Measurements from ENCODE around the gene RBM5.

The RBM5 gene

DNA sequence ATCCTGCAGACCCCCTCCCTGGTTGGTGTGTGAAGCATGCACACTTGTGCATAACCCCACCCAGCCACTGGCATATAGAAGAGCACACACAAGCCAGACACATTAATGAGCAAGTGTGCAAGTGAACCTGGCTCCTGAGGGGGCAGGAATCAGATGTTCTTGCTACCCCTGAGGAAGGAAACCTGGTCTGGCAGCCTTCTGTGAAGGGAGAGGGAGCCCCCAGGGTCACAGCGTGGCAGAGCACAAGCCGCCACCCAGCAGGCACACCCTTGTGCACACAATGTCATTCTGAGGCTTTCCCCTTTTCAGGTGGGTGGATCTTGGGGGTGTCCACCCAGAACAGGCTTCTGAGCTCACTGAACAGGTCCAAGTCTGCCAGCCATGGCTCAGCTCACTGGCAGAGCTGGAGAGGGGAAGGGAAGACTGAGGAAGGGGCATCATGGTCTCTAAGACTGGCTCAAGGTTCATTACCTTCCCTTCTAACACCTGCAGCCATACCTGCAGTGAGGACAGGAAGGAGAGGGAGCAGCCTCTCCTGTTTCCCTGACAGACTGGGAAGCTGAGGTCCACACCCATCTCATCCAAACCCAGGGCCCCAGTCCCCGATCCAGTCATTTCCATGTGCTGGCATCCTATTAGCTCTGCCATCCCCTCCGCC is 34.8 kb downstream of the RBM5 start:
- no peaks in the 10 kb centered on the region for H3K79me2 ChIP-seq (ENCODE audit: control insufficient read depth, insufficient read depth, low read length, poor library complexity)
- H4K91ac ChIP-seq (ENCODE audit: low read depth, low read length) = no peak overlapping the region
- H3K18ac ChIP-seq (ENCODE audit: low read length) = no peak overlapping the region
- H3K4me1 ChIP-seq (ENCODE audit: control insufficient read depth in 1 of 2, insufficient read depth in 2 of 2, low read length in 2 of 2) = peaks cover 22 to 29% of the 10 kb centered on the region in 2 experiments
- H4K12ac ChIP-seq (ENCODE audit: low read depth, low read length) = no peak overlapping the region
- H2BK120ac ChIP-seq (ENCODE audit: insufficient read depth, low read length, poor library complexity) = no peak overlapping the region
- H3K36me3 ChIP-seq (ENCODE audit: control insufficient read depth in 1 of 2, insufficient read depth in 2 of 2, low read length in 2 of 2) = peaks cover 16 to 30% of the 10 kb centered on the region in 2 experiments
- no peak overlapping the region for H3K4ac ChIP-seq (ENCODE audit: low read depth, low read length)
- H3K23ac ChIP-seq (ENCODE audit: low read length) = no peak overlapping the region
- H3K79me1 ChIP-seq (ENCODE audit: low read length) = peaks cover 12% of the 10 kb centered on the region
- H2AK5ac ChIP-seq (ENCODE audit: low read length) = peak overlapping the region; percentile 34
- no peak overlapping the region for H2BK12ac ChIP-seq (ENCODE audit: low read length)
- no peak overlapping the region for H2AFZ ChIP-seq (ENCODE audit: insufficient read depth, low read length, poor library complexity)
- H4K8ac ChIP-seq (ENCODE audit: low read depth, low read length) = no peak overlapping the region
- H3K9me3 ChIP-seq (ENCODE audit: insufficient read depth, low read depth, low read length) = peaks cover 2% of the 10 kb centered on the region
- H3K4me3 ChIP-seq (ENCODE audit: low read depth, low read length) = no peak overlapping the region
- no peak for DNase-seq
- H3K27ac ChIP-seq (ENCODE audit: low read depth, low read length) = no peak overlapping the region
- H3K4me2 ChIP-seq (ENCODE audit: low read length) = no peak overlapping the region
- H2BK5ac ChIP-seq (ENCODE audit: low read depth, low read length, poor library complexity) = no peak overlapping the region
- no peaks in the 10 kb centered on the region for H3K27me3 ChIP-seq (ENCODE audit: insufficient read depth, low read length)
- WGBS (ENCODE audit: extremely low coverage, insufficient coverage, insufficient read length) = no CpG with 5 or more reads among the region's 4 CpGs
- H3K9ac ChIP-seq (ENCODE audit: low read length) = no peak overlapping the region
- no peak overlapping the region for H3K14ac ChIP-seq (ENCODE audit: low read length)

DNA sequence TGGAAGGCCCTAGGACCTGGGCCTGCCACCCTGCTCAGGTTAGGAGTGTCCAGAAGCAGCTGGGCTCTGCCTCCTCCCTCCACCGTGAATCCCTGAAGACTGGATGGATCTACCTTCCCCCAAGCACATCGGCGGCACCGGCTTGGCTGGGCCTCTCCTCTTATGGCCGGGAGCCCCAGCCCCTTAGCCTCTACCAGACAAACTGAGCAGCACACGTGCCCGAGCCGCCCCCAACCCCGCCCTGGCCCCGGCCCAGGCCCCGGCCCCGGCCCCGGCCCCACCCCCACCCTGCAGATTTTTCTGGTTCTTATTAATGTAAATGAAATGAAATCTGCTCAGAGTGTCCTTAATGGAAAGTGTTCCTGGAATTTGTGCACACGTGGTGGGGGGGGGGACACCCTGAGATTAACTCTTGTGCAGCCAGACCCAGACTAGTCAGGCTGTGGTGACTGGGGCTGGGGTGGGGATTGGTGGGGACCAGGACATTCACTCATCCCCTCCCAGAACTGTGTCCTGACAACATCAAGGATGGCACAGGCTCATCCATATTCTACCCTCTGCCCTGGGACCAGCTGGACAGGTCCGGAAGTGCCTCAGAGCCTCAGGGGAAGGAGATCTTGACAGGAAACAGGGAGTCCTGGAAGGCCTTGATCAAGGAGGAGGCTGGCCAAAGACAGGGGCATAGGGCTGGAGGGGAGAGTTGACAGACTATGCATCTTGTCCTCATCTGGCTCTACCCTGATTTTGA is 35.5 kb downstream of the RBM5 start:
- no peak overlapping the region for H4K12ac ChIP-seq (ENCODE audit: low read depth, low read length)
- H3K27me3 ChIP-seq (ENCODE audit: insufficient read depth, low read length) = no peaks in the 10 kb centered on the region
- H2BK120ac ChIP-seq (ENCODE audit: insufficient read depth, low read length, poor library complexity) = no peak overlapping the region
- H2AFZ ChIP-seq (ENCODE audit: insufficient read depth, low read length, poor library complexity) = no peak overlapping the region
- H3K4me3 ChIP-seq (ENCODE audit: low read depth, low read length) = no peak overlapping the region
- peaks cover 22 to 29% of the 10 kb centered on the region in 2 experiments for H3K4me1 ChIP-seq (ENCODE audit: control insufficient read depth in 1 of 2, insufficient read depth in 2 of 2, low read length in 2 of 2)
- no peak for DNase-seq
- H3K23ac ChIP-seq (ENCODE audit: low read length) = no peak overlapping the region
- no peak overlapping the region for H3K4ac ChIP-seq (ENCODE audit: low read depth, low read length)
- H2AK5ac ChIP-seq (ENCODE audit: low read length) = peak overlapping the region; percentile 34
- no peaks in the 10 kb centered on the region for H3K79me2 ChIP-seq (ENCODE audit: control insufficient read depth, insufficient read depth, low read length, poor library complexity)
- no peak overlapping the region for H4K8ac ChIP-seq (ENCODE audit: low read depth, low read length)
- H3K27ac ChIP-seq (ENCODE audit: low read depth, low read length) = no peak overlapping the region
- no CpG with 5 or more reads among the region's 15 CpGs for WGBS (ENCODE audit: extremely low coverage, insufficient coverage, insufficient read length)
- peaks cover 2% of the 10 kb centered on the region for H3K9me3 ChIP-seq (ENCODE audit: insufficient read depth, low read depth, low read length)
- H4K91ac ChIP-seq (ENCODE audit: low read depth, low read length) = peak overlapping the region; percentile 40
- no peak overlapping the region for H3K18ac ChIP-seq (ENCODE audit: low read length)
- peak overlapping the region; percentile 20 for H3K4me2 ChIP-seq (ENCODE audit: low read length)
- H3K9ac ChIP-seq (ENCODE audit: low read length) = no peak overlapping the region
- peaks cover 14 to 23% of the 10 kb centered on the region in 2 experiments for H3K36me3 ChIP-seq (ENCODE audit: control insufficient read depth in 1 of 2, insufficient read depth in 2 of 2, low read length in 2 of 2)
- no peak overlapping the region for H3K14ac ChIP-seq (ENCODE audit: low read length)
- peaks cover 12% of the 10 kb centered on the region for H3K79me1 ChIP-seq (ENCODE audit: low read length)
- H2BK12ac ChIP-seq (ENCODE audit: low read length) = no peak overlapping the region
- no peak overlapping the region for H2BK5ac ChIP-seq (ENCODE audit: low read depth, low read length, poor library complexity)

DNA sequence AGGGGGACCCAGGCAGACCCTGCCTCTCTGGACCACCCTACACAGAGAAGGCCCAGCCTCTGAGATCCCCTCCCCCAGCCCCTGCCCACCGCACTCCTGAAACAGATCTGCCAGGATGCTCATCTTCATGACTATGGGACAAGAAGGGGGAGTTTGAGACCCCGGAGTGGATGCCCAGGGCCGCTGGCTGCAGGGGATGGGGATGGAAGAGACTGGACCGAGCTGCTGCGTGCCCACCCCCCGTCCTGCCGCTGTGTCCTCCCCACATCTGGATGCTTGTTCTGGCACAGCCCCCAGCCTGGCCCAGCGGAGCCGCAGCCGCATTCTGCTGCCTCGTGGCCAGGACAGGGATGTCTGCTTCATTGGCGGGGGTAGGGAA is 36.1 kb downstream of the RBM5 start:
- no peak overlapping the region for H4K12ac ChIP-seq (ENCODE audit: low read depth, low read length)
- no CpG with 5 or more reads among the region's 12 CpGs for WGBS (ENCODE audit: extremely low coverage, insufficient coverage, insufficient read length)
- no peak for DNase-seq
- H3K23ac ChIP-seq (ENCODE audit: low read length) = no peak overlapping the region
- H3K27ac ChIP-seq (ENCODE audit: low read depth, low read length) = no peak overlapping the region
- H3K4ac ChIP-seq (ENCODE audit: low read depth, low read length) = no peak overlapping the region
- peaks cover 12% of the 10 kb centered on the region for H3K79me1 ChIP-seq (ENCODE audit: low read length)
- peaks cover 2% of the 10 kb centered on the region for H3K9me3 ChIP-seq (ENCODE audit: insufficient read depth, low read depth, low read length)
- no peak overlapping the region for H2AFZ ChIP-seq (ENCODE audit: insufficient read depth, low read length, poor library complexity)
- no peaks in the 10 kb centered on the region for H3K27me3 ChIP-seq (ENCODE audit: insufficient read depth, low read length)
- no peak overlapping the region for H3K4me3 ChIP-seq (ENCODE audit: low read depth, low read length)
- H3K4me1 ChIP-seq (ENCODE audit: control insufficient read depth in 1 of 2, insufficient read depth in 2 of 2, low read length in 2 of 2) = peaks cover 22 to 29% of the 10 kb centered on the region in 2 experiments
- H2BK120ac ChIP-seq (ENCODE audit: insufficient read depth, low read length, poor library complexity) = no peak overlapping the region
- no peak overlapping the region for H2BK12ac ChIP-seq (ENCODE audit: low read length)
- no peak overlapping the region for H3K9ac ChIP-seq (ENCODE audit: low read length)
- H3K36me3 ChIP-seq (ENCODE audit: control insufficient read depth in 1 of 2, insufficient read depth in 2 of 2, low read length in 2 of 2) = peaks cover 9 to 19% of the 10 kb centered on the region in 2 experiments
- no peak overlapping the region for H3K14ac ChIP-seq (ENCODE audit: low read length)
- H2BK5ac ChIP-seq (ENCODE audit: low read depth, low read length, poor library complexity) = no peak overlapping the region
- no peak overlapping the region for H2AK5ac ChIP-seq (ENCODE audit: low read length)
- H3K79me2 ChIP-seq (ENCODE audit: control insufficient read depth, insufficient read depth, low read length, poor library complexity) = no peaks in the 10 kb centered on the region
- peak overlapping the region; percentile 0 for H4K8ac ChIP-seq (ENCODE audit: low read depth, low read length)
- H4K91ac ChIP-seq (ENCODE audit: low read depth, low read length) = peak overlapping the region; percentile 40
- H3K18ac ChIP-seq (ENCODE audit: low read length) = no peak overlapping the region
- peak overlapping the region; percentile 20 for H3K4me2 ChIP-seq (ENCODE audit: low read length)

DNA sequence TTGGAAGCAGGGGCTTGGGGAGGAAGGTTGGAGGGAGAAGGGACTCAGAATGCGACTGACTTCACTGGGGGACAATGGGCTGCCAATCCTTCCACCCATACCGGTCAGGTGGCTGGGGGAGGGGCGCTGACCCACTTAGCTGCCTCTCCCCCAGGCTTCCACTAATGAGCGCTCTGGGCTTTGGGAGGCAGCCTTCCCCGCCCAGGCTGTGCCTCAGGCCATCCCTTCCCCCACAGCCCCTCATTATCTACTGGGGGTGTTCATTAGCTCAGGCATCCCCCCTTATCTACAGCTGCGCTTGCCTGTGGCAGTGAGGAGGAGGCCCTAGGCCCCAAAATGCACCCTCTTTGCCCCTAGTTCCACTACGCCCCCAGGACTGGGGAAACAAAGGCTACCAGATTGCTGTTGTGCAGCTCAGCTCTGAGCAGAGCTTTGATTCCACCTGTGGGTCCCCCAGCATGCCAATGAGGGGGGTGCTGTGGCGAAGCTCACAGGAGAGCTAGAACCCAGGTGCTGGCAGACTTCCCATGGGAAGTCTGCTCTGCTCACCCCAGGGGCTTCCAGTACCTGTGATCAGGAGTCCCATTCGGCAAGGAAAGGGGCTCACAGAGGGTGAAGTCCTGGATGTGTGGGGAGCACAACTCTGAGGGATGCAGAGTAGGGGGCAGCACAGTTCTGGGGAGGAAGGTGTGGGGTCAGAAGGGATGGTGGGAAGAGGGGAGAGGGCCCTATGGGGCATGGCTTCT is 37.0 kb downstream of the RBM5 start:
- no CpG with 5 or more reads among the region's 9 CpGs for WGBS (ENCODE audit: extremely low coverage, insufficient coverage, insufficient read length)
- no peak overlapping the region for H4K12ac ChIP-seq (ENCODE audit: low read depth, low read length)

More for the DNA sequence above, 37.0 kb downstream of the RBM5 start:
- Histone ChIP-seq H2BK5ac (ENCODE audit: low read depth, low read length, poor library complexity) (no peak overlapping the region), H3K27me3 (ENCODE audit: insufficient read depth, low read length) (no peaks in the 10 kb centered on the region), H3K9ac (ENCODE audit: low read length) (peak overlapping the region; percentile 28), H4K91ac (ENCODE audit: low read depth, low read length) (peak overlapping the region; percentile 11), H2BK12ac (ENCODE audit: low read length) (peak overlapping the region; percentile 19), H3K23ac (ENCODE audit: low read length) (no peak overlapping the region), H3K79me1 (ENCODE audit: low read length) (peaks cover 12% of the 10 kb centered on the region), H3K18ac (ENCODE audit: low read length) (no peak overlapping the region), H3K79me2 (ENCODE audit: control insufficient read depth, insufficient read depth, low read length, poor library complexity) (no peaks in the 10 kb centered on the region), H4K8ac (ENCODE audit: low read depth, low read length) (no peak overlapping the region), H2AK5ac (ENCODE audit: low read length) (no peak overlapping the region), H2AFZ (ENCODE audit: insufficient read depth, low read length, poor library complexity) (no peak overlapping the region), H3K36me3 (ENCODE audit: control insufficient read depth in 1 of 2, insufficient read depth in 2 of 2, low read length in 2 of 2) (peaks cover 1 to 9% of the 10 kb centered on the region in 2 experiments), H3K4me3 (ENCODE audit: low read depth, low read length) (no peak overlapping the region), H3K4ac (ENCODE audit: low read depth, low read length) (no peak overlapping the region), H3K4me2 (ENCODE audit: low read length) (no peak overlapping the region), H3K9me3 (ENCODE audit: insufficient read depth, low read depth, low read length) (peaks cover 2% of the 10 kb centered on the region), H3K4me1 (ENCODE audit: control insufficient read depth in 1 of 2, insufficient read depth in 2 of 2, low read length in 2 of 2) (peaks cover 22 to 29% of the 10 kb centered on the region in 2 experiments), H2BK120ac (ENCODE audit: insufficient read depth, low read length, poor library complexity) (peak overlapping the region; percentile 18), H3K14ac (ENCODE audit: low read length) (no peak overlapping the region), H3K27ac (ENCODE audit: low read depth, low read length) (no peak overlapping the region)
- DNase-seq = no peak

Measured in trophoblast cell (in vitro differentiated cells and primary cell).